Suprapubic skin (tissue), 3 donors: ENCODE measurements around the gene RIMS1.

ENCODE experiments used
- POLR2A ChIP-seq, 2 donors: fragments of 450-650 bp; IDR thresholded peaks; one replicate each; pipeline ENCODE4 v1.6.1; 2017; ENCODE audit warnings: antibody characterized with exemption in 2 of 2, mild to moderate bottlenecking in 2 of 2, moderate library complexity in 2 of 2
- TF ChIP-seq, protein P1 (sequence below), 2 donors: fragments of 200-600 bp in 1 of 2; fragments of 450-650 bp in 1 of 2; sonication (generic) in 1 of 2; IDR thresholded peaks; one replicate each; pipeline ENCODE4 v1.5.1; 2016 to 2019; ENCODE audit warnings: antibody characterized with exemption in 2 of 2, mild to moderate bottlenecking in 1 of 2, moderate library complexity in 1 of 2

GRCh38 chr6:72446430-72446829, 560.1 kb downstream of the RIMS1 start:
- TF ChIP-seq, protein P1, sequence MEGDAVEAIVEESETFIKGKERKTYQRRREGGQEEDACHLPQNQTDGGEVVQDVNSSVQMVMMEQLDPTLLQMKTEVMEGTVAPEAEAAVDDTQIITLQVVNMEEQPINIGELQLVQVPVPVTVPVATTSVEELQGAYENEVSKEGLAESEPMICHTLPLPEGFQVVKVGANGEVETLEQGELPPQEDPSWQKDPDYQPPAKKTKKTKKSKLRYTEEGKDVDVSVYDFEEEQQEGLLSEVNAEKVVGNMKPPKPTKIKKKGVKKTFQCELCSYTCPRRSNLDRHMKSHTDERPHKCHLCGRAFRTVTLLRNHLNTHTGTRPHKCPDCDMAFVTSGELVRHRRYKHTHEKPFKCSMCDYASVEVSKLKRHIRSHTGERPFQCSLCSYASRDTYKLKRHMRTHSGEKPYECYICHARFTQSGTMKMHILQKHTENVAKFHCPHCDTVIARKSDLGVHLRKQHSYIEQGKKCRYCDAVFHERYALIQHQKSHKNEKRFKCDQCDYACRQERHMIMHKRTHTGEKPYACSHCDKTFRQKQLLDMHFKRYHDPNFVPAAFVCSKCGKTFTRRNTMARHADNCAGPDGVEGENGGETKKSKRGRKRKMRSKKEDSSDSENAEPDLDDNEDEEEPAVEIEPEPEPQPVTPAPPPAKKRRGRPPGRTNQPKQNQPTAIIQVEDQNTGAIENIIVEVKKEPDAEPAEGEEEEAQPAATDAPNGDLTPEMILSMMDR (IDR thresholded peaks at IDR 0.05) = no peak
- no peak for TF ChIP-seq POLR2A (IDR thresholded peaks at IDR 0.05)
